IMR-90 (cell line): Measurements from ENCODE around the gene FLRT3. TPM values are rescaled to one million over a fixed set of nuclear protein-coding genes. Genes with fewer than 3 reads are reported as not detected.

Experiments
- ATAC-seq: fragments of 200-7000 bp; cut with Tn5 transposase; 2 replicates; pipeline ENCODE4 v1.9.1; 2020; ENCODE audit warnings: low read depth, mild to moderate bottlenecking, moderate library complexity
- BruUV-seq: library from RNA; stranded (reverse); fragments of 400-500 nt; replicated peaks from 2 replicates; lab custom pipeline; 2021; lab: Mats Ljungman, UMichigan
- CTCF ChIA-PET: fragments of 300-600 bp; formaldehyde crosslinking; extraction: SDS; loops from one replicate; lab custom pipeline; 2021; ENCODE audit warnings: antibody characterized with exemption; lab: Yijun Ruan, JAX
- POLR2A ChIA-PET: fragments of 300-600 bp; sonication (Branson Sonifier 250); formaldehyde crosslinking; loops from one replicate; lab custom pipeline; 2022; ENCODE audit warnings: antibody characterized with exemption; ENCODE audit not compliant: unreplicated experiment; lab: Charles Lee
- DNase-seq: peaks from one replicate; pipeline ENCODE4 v3.0.0; 2013
- H2AFZ ChIP-seq: replicated peaks from 2 replicates; pipeline ENCODE3; 2013; ENCODE audit warnings: low read length, mild to moderate bottlenecking; ENCODE audit not compliant: poor library complexity
- H2AK5ac ChIP-seq: 2 replicates; pipeline ENCODE4 v1.6.1; 2013; ENCODE audit warnings: low read depth, low read length, inconsistent platforms
- H2AK9ac ChIP-seq: replicated peaks from 2 replicates; pipeline ENCODE3; 2013; ENCODE audit warnings: mild to moderate bottlenecking, low read depth, low read length, moderate library complexity; ENCODE audit not compliant: poor library complexity
- H2BK120ac ChIP-seq: 2 replicates; pipeline ENCODE4 v1.6.1; 2013; ENCODE audit warnings: low read depth, low read length, inconsistent platforms
- H2BK15ac ChIP-seq: 3 replicates; pipeline ENCODE4 v1.6.1; 2013; ENCODE audit warnings: low read depth, low read length, inconsistent platforms
- H2BK20ac ChIP-seq: 2 replicates; pipeline ENCODE4 v1.6.1; 2013; ENCODE audit warnings: low read depth, mild to moderate bottlenecking, inconsistent platforms, low read length, moderate library complexity
- H2BK5ac ChIP-seq: 2 replicates; pipeline ENCODE4 v1.6.1; 2013; ENCODE audit warnings: mild to moderate bottlenecking, low read depth, low read length, inconsistent platforms; ENCODE audit not compliant: poor library complexity, severe bottlenecking
- H3K14ac ChIP-seq: replicated peaks from 2 replicates; pipeline ENCODE4 v1.6.1; 2013; ENCODE audit warnings: low read depth, low read length, inconsistent platforms
- H3K18ac ChIP-seq: 2 replicates; pipeline ENCODE4 v1.6.1; 2013; ENCODE audit warnings: low read depth, low read length, control low read depth
- H3K23ac ChIP-seq: 2 replicates; pipeline ENCODE4 v1.6.1; 2013; ENCODE audit warnings: low read depth, low read length, inconsistent platforms
- H3K27ac ChIP-seq: 2 replicates; pipeline ENCODE4 v1.5.1; 2013; ENCODE audit warnings: mild to moderate bottlenecking, control low read depth, low read length; ENCODE audit not compliant: insufficient read depth
- H3K27me3 ChIP-seq: 2 replicates; pipeline ENCODE4 v1.6.1; 2013; ENCODE audit warnings: low read length; ENCODE audit not compliant: control insufficient read depth, insufficient read depth
- H3K36me3 ChIP-seq: 2 replicates; pipeline ENCODE4 v1.6.1; 2013; ENCODE audit warnings: low read length, mixed read lengths; ENCODE audit not compliant: control insufficient read depth, insufficient read depth
- H3K4ac ChIP-seq: 2 replicates; pipeline ENCODE4 v1.6.1; 2013; ENCODE audit warnings: low read depth, low read length, inconsistent platforms
- H3K4me1 ChIP-seq: 2 replicates; pipeline ENCODE4 v1.6.1; 2013; ENCODE audit warnings: low read length, mixed read lengths; ENCODE audit not compliant: control insufficient read depth, insufficient read depth
- H3K4me2 ChIP-seq: 2 replicates; pipeline ENCODE4 v1.6.1; 2013; ENCODE audit warnings: low read depth, mild to moderate bottlenecking, control low read depth, low read length, moderate library complexity
- H3K4me3 ChIP-seq: 2 replicates; pipeline ENCODE4 v1.5.1; 2013; ENCODE audit warnings: low read depth, mild to moderate bottlenecking, control low read depth, low read length, moderate library complexity; ENCODE audit not compliant: insufficient read depth
- H3K56ac ChIP-seq: 2 replicates; pipeline ENCODE4 v1.6.1; 2013; ENCODE audit warnings: low read length, inconsistent platforms; ENCODE audit not compliant: insufficient read depth; ENCODE audit errors: extremely low read depth
- H3K79me1 ChIP-seq, 2 experiments: 2 replicates each; pipeline ENCODE4 v1.6.1; 2013; ENCODE audit warnings: low read length in 2 of 2, inconsistent platforms in 1 of 2, low read depth in 1 of 2
- H3K9ac ChIP-seq: 2 replicates; pipeline ENCODE4 v1.6.1; 2013; ENCODE audit warnings: low read depth, low read length, control low read depth
- H3K9me1 ChIP-seq: 2 replicates; pipeline ENCODE4 v1.6.1; 2013; ENCODE audit warnings: low read length, inconsistent platforms; ENCODE audit not compliant: insufficient read depth
- H3K9me3 ChIP-seq: 2 replicates; pipeline ENCODE4 v1.6.1; 2013; ENCODE audit warnings: low read length; ENCODE audit not compliant: control insufficient read depth, insufficient read depth
- H4K20me1 ChIP-seq: 2 replicates; pipeline ENCODE4 v1.6.1; 2013; ENCODE audit warnings: low read length, inconsistent platforms; ENCODE audit not compliant: insufficient read depth
- H4K5ac ChIP-seq: 2 replicates; pipeline ENCODE4 v1.6.1; 2013; ENCODE audit warnings: mild to moderate bottlenecking, low read depth, low read length, control low read depth
- H4K8ac ChIP-seq, 2 experiments: 2 replicates each; pipeline ENCODE4 v1.6.1; 2013; ENCODE audit warnings: low read depth in 2 of 2, low read length in 2 of 2, control low read depth in 1 of 2, inconsistent platforms in 1 of 2
- H4K91ac ChIP-seq: 2 replicates; pipeline ENCODE4 v1.6.1; 2013; ENCODE audit warnings: low read depth, low read length, inconsistent platforms; ENCODE audit not compliant: insufficient read depth
- CEBPB ChIP-seq: IDR thresholded peaks from 2 replicates; pipeline ENCODE4 v1.6.1; 2012; ENCODE audit warnings: low read depth, low read length, improper control_type of control experiment
- CHD1 ChIP-seq: IDR thresholded peaks from 2 replicates; pipeline ENCODE4 v1.6.1; 2012; ENCODE audit warnings: low read depth, low read length, improper control_type of control experiment
- FOS ChIP-seq: fragments of 150-350 bp; IDR thresholded peaks from 2 replicates; pipeline ENCODE4 v1.6.1; 2016; ENCODE audit warnings: low read depth, low read length
- MAZ ChIP-seq: IDR thresholded peaks from 2 replicates; pipeline ENCODE4 v1.6.1; 2012; ENCODE audit warnings: low read depth, mild to moderate bottlenecking, low read length, improper control_type of control experiment, moderate library complexity, borderline replicate concordance
- NFE2L2 ChIP-seq: fragments of 150-350 bp; IDR thresholded peaks from 2 replicates; pipeline ENCODE4 v1.6.1; 2016; ENCODE audit warnings: low read depth, mild to moderate bottlenecking, low read length
- POLR2A ChIP-seq: IDR thresholded peaks from 2 replicates; pipeline ENCODE4 v1.6.1; 2012; ENCODE audit warnings: mild to moderate bottlenecking, low read depth, low read length
- RAD21 ChIP-seq: IDR thresholded peaks from 2 replicates; pipeline ENCODE4 v1.6.1; 2012; ENCODE audit warnings: low read length, improper control_type of control experiment
- RFX5 ChIP-seq: IDR thresholded peaks from 2 replicates; pipeline ENCODE4 v1.8.0; 2012; ENCODE audit warnings: low read depth, mild to moderate bottlenecking, low read length, moderate library complexity
- WGBS, 2 experiments: methylation state at CpG; one replicate each; pipeline versions ENCODE4 v1.1.5 to v1.1.7; 2013; ENCODE audit warnings: missing lambda C conversion rate in 2 of 2; ENCODE audit not compliant: insufficient read length in 1 of 2; ENCODE audit errors: extremely low coverage in 2 of 2; 5-methylcytosine and 5-hydroxymethylcytosine counted together
- dilution Hi-C: fragments of 300-500 bp; cut with HindIII; formaldehyde crosslinking; loops from one replicate; pipeline ENCODE4 v1.14.3; 2018; ENCODE audit warnings: low sequenced_read_pairs; ENCODE audit not compliant: unreplicated experiment
- in situ Hi-C: fragments of 300-500 bp; cut with MboI; formaldehyde crosslinking; loops from 3 replicates; pipeline ENCODE4 v1.14.3; 2019; ENCODE audit warnings: low sequenced_read_pairs, inconsistent platforms, mixed read lengths
- intact Hi-C: fragments of 100-400 bp; cut with micrococcal nuclease; formaldehyde crosslinking; loops from 2 replicates; pipeline ENCODE4 v1.10.0; 2022
- polyA plus RNA-seq, 3 experiments: library from polyadenylated mRNA; depleted of rRNA; stranded (reverse); fragments of >200 nt; gene quantifications; 2 replicates each; pipeline ENCODE4 v1.2.3, GENCODE V29; 2012; ENCODE audit warnings: low replicate concordance in 1 of 3
- total RNA-seq: library from RNA; depleted of rRNA; stranded (reverse); fragments of >200 nt; gene quantifications from 2 replicates; pipeline ENCODE4 v1.2.3, GENCODE V29; 2012
- TF ChIP-seq, protein P1 (sequence below): fragments of 150-350 bp; IDR thresholded peaks from 2 replicates; pipeline ENCODE4 v1.6.1; 2017; ENCODE audit warnings: mild to moderate bottlenecking, antibody characterized with exemption, low read length, low read depth

Gene FLRT3
- total and polyA plus RNA-seq, 2 of the 4 experiments (the other 2 are of a cell fraction) = 1.8 to 6.6 TPM

DNA sequence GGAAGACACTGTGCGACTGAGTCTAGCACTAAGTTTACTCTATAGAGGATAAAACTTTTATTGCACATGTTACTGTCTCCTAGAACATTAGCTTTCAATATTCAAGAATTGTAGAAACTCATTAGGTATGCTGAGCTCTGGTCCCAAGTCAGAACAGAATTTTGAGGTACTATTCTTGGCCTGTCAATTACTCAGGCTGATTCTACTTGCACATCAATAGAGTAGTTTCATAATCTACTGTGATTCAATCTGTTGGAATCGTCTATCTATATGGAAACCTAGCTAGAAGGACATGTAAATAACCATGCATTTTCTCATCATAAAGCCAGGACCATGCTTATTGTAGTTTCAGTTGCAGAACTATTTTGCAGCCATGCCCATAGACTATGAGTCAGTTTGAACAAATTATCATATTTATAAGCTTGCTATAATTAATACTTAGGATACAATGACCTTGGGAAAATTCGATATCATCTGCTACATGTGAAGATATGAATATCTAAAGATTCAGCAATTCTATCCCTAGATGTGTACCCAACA is 41.6 kb downstream of the FLRT3 start:
- no CpG with 5 or more reads among the region's 3 CpGs for WGBS, 2 experiments
- Histone ChIP-seq H4K20me1 (no peaks in the 10 kb centered on the region), H2BK5ac (no peak overlapping the region), H3K9me1 (no peaks in the 10 kb centered on the region), H3K4me3 (no peak overlapping the region), H2BK120ac (no peak overlapping the region), H3K18ac (no peak overlapping the region), H2BK20ac (no peak overlapping the region), H3K9me3 (no peaks in the 10 kb centered on the region), H3K36me3 (no peaks in the 10 kb centered on the region), H4K5ac (no peak overlapping the region), H2AK5ac (no peak overlapping the region), H2BK15ac (no peak overlapping the region), H3K27me3 (no peaks in the 10 kb centered on the region), H2AFZ (no peak overlapping the region), H3K4me2 (no peak overlapping the region), H4K91ac (no peak overlapping the region), H2AK9ac (no peak overlapping the region), H3K23ac (no peak overlapping the region), H3K79me1 (no peaks in the 10 kb centered on the region), H3K14ac (no peak overlapping the region), H4K8ac (no peak overlapping the region), H3K4ac (no peak overlapping the region), H3K9ac (no peak overlapping the region), H3K27ac (no peak overlapping the region), H3K4me1 (no peaks in the 10 kb centered on the region), H3K56ac (no peak overlapping the region)
- TF ChIP-seq CEBPB (no peak), POLR2A (no peak), FOS (no peak), MAZ (no peak), NFE2L2 (no peak), RFX5 (no peak), RAD21 (no peak), CHD1 (no peak)
- TF ChIP-seq, protein P1, sequence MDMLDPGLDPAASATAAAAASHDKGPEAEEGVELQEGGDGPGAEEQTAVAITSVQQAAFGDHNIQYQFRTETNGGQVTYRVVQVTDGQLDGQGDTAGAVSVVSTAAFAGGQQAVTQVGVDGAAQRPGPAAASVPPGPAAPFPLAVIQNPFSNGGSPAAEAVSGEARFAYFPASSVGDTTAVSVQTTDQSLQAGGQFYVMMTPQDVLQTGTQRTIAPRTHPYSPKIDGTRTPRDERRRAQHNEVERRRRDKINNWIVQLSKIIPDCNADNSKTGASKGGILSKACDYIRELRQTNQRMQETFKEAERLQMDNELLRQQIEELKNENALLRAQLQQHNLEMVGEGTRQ = no peak
- BruUV-seq = no TSS peak
- ChIA-PET POLR2A (no interaction called here), CTCF (interaction anchor here (0.6 kb wide), 2 partner anchors 508 to 886 kb away, joined by 3 read pairs; no protein-coding TSS in a partner anchor)
- DNase-seq (no peak), ATAC-seq (no peak)
- dilution Hi-C loops = no loop called here
- intact Hi-C loops = no loop called here
- in situ Hi-C loops = no loop called here
